GM23338 (cell line): ENCODE results near the gene SERPINB12. TPM values are rescaled to one million over a fixed set of nuclear protein-coding genes. Genes with fewer than 3 reads are reported as not detected.

Experiments
- ATAC-seq: fragments of 200-7000 bp; cut with Tn5 transposase; 3 replicates; pipeline ENCODE4 v1.9.1; 2020
- DNase-seq: peaks from one replicate; pipeline ENCODE4 v3.0.0-alpha.2; 2015; ENCODE audit warnings: low spot score
- H2AFZ ChIP-seq: fragments of 200-600 bp; sonication (generic); 2 replicates; pipeline ENCODE4 v1.8.0; 2016; ENCODE audit warnings: antibody characterized with exemption, mild to moderate bottlenecking, moderate library complexity
- H3F3A ChIP-seq: fragments of 200-600 bp; sonication (generic); replicated peaks from 2 replicates; pipeline ENCODE4 v1.8.0; 2017; ENCODE audit warnings: antibody characterized with exemption, mixed run types, low read depth
- H3K27ac ChIP-seq: fragments of 200-600 bp; sonication (generic); 2 replicates; pipeline ENCODE4 v1.6.1; 2016; ENCODE audit warnings: low read depth
- H3K27me3 ChIP-seq: fragments of 200-600 bp; sonication (generic); 2 replicates; pipeline ENCODE4 v1.8.0; 2016; ENCODE audit warnings: mild to moderate bottlenecking, mixed run types, moderate library complexity; ENCODE audit not compliant: insufficient read depth
- H3K36me3 ChIP-seq: fragments of 200-600 bp; sonication (generic); 2 replicates; pipeline ENCODE4 v1.8.0; 2016; ENCODE audit warnings: mild to moderate bottlenecking; ENCODE audit not compliant: insufficient read depth
- H3K4me1 ChIP-seq: fragments of 200-600 bp; sonication (generic); 2 replicates; pipeline ENCODE4 v1.8.0; 2016; ENCODE audit warnings: mild to moderate bottlenecking, moderate library complexity; ENCODE audit not compliant: insufficient read depth
- H3K4me2 ChIP-seq: fragments of 200-600 bp; sonication (generic); 2 replicates; pipeline ENCODE4 v1.7.1; 2017; ENCODE audit warnings: mixed run types
- H3K4me3 ChIP-seq: fragments of 200-600 bp; sonication (generic); 2 replicates; pipeline ENCODE4 v1.6.1; 2016; ENCODE audit warnings: mixed run types
- H3K79me2 ChIP-seq: fragments of 200-600 bp; sonication (generic); replicated peaks from 2 replicates; pipeline ENCODE4 v1.8.0; 2017; ENCODE audit warnings: mild to moderate bottlenecking; ENCODE audit not compliant: insufficient read depth
- H3K9me2 ChIP-seq: fragments of 200-600 bp; sonication (generic); 2 replicates; pipeline ENCODE4 v1.8.0; 2017; ENCODE audit not compliant: insufficient read depth
- H4K20me1 ChIP-seq: fragments of 200-600 bp; sonication (generic); replicated peaks from 2 replicates; pipeline ENCODE4 v1.8.0; 2017; ENCODE audit warnings: mild to moderate bottlenecking; ENCODE audit not compliant: insufficient read depth
- H3K27ac Mint-ChIP-seq: 2 replicates; pipeline ENCODE4 v1.8.0; 2020; ENCODE audit warnings: inconsistent platforms, mild to moderate bottlenecking, moderate library complexity, mixed read lengths
- H3K27me3 Mint-ChIP-seq: 3 replicates; pipeline ENCODE4 v1.8.0; 2022; ENCODE audit warnings: low read depth, mild to moderate bottlenecking, moderate library complexity, mixed read lengths, inconsistent platforms; ENCODE audit not compliant: insufficient read depth, poor library complexity
- H3K36me3 Mint-ChIP-seq: 3 replicates; pipeline ENCODE4 v1.8.0; 2021; ENCODE audit warnings: low read depth, mild to moderate bottlenecking, inconsistent platforms, moderate library complexity, mixed read lengths
- H3K4me1 Mint-ChIP-seq: 3 replicates; pipeline ENCODE4 v1.8.0; 2020; ENCODE audit warnings: mild to moderate bottlenecking, inconsistent platforms, mixed read lengths
- H3K4me3 Mint-ChIP-seq: 3 replicates; pipeline ENCODE4 v1.8.0; 2021; ENCODE audit warnings: moderate library complexity, mild to moderate bottlenecking, inconsistent platforms, mixed read lengths
- H3K9me3 Mint-ChIP-seq: 3 replicates; pipeline ENCODE4 v1.8.0; 2020; ENCODE audit warnings: moderate library complexity, mild to moderate bottlenecking, inconsistent platforms, mixed read lengths
- CREB1 ChIP-seq: fragments of 250-450 bp; sonication (Bioruptor Pico); IDR thresholded peaks from 2 replicates; pipeline ENCODE4 v1.5.0; 2020; ENCODE audit warnings: low read depth, mild to moderate bottlenecking, moderate library complexity
- CTCF ChIP-seq, 2 experiments: fragments of 200-600 bp in 1 of 2; sonication (generic) in 1 of 2; conservative IDR thresholded peaks; 2 replicates each; pipeline versions ENCODE4 v1.5.1 to v1.6.1; 2016 to 2017; ENCODE audit warnings: antibody characterized with exemption in 2 of 2, low read depth in 2 of 2, mild to moderate bottlenecking in 2 of 2, moderate library complexity in 1 of 2
- ETS1 ChIP-seq: IDR thresholded peaks from 2 replicates; pipeline ENCODE4 v1.6.1; 2016; ENCODE audit warnings: antibody characterized with exemption
- EZH2 ChIP-seq: fragments of 200-600 bp; sonication (generic); IDR thresholded peaks from one replicate; pipeline ENCODE4 v1.8.0; 2017; ENCODE audit warnings: antibody characterized with exemption, mild to moderate bottlenecking, low read depth; ENCODE audit not compliant: unreplicated experiment
- EZH2phosphoT487 ChIP-seq: fragments of 200-600 bp; sonication (generic); IDR thresholded peaks from one replicate; pipeline ENCODE4 v1.8.1; 2018; ENCODE audit warnings: antibody characterized with exemption; ENCODE audit not compliant: unreplicated experiment
- JUNB ChIP-seq: IDR thresholded peaks from one replicate; pipeline ENCODE4 v1.6.1; 2016; ENCODE audit warnings: antibody characterized with exemption; ENCODE audit not compliant: unreplicated experiment
- NANOG ChIP-seq: IDR thresholded peaks from 2 replicates; pipeline ENCODE4 v1.6.1; 2016; ENCODE audit warnings: antibody characterized with exemption, borderline replicate concordance
- POLR2AphosphoS5 ChIP-seq: IDR thresholded peaks from 2 replicates; pipeline ENCODE4 v1.6.1; 2016; ENCODE audit warnings: antibody characterized with exemption, low read depth
- STAT1 ChIP-seq: IDR thresholded peaks from one replicate; pipeline ENCODE4 v1.6.1; 2016; ENCODE audit warnings: antibody characterized with exemption; ENCODE audit not compliant: unreplicated experiment
- ZNF114 ChIP-seq: fragments of 250-450 bp; sonication (Bioruptor Pico); IDR thresholded peaks from 2 replicates; pipeline ENCODE4 v1.5.0; 2020; ENCODE audit warnings: mild to moderate bottlenecking, moderate library complexity
- ZNF331 ChIP-seq: fragments of 250-450 bp; sonication (Bioruptor Pico); IDR thresholded peaks from 2 replicates; pipeline ENCODE4 v1.5.0; 2020; ENCODE audit warnings: low read depth, mild to moderate bottlenecking, moderate library complexity
- polyA plus RNA-seq: library from polyadenylated mRNA; unstranded; fragments of >200 nt; fragmentation: Nextera tagmentation; extraction: Ambion mirVana; gene quantifications from 2 replicates; pipeline ENCODE4 v1.2.1, GENCODE V29; 2016
- total RNA-seq: library from RNA; depleted of rRNA; stranded (reverse); fragments of >200 nt; shearing (Covaris generic); gene quantifications from 2 replicates; pipeline ENCODE4 v1.2.3, GENCODE V29; 2014
- TF ChIP-seq, protein P1 (sequence below): fragments of 250-450 bp; sonication (Bioruptor Pico); IDR thresholded peaks from 2 replicates; pipeline ENCODE4 v1.5.0; 2020; ENCODE audit warnings: mild to moderate bottlenecking, moderate library complexity
- TF ChIP-seq, protein P2 (sequence below): IDR thresholded peaks from one replicate; pipeline ENCODE4 v1.6.1; 2018; ENCODE audit warnings: antibody characterized with exemption; ENCODE audit not compliant: unreplicated experiment

SERPINB12 gene
- total and polyA plus RNA-seq, 2 experiments from 2014 or later: not detected

- H3K9me2 ChIP-seq: no peaks in the 10 kb centered on the region
- no peaks in the 10 kb centered on the region for H3K36me3 ChIP-seq
- ATAC-seq (no peak), DNase-seq (no peak)
- no peak overlapping the region for H3K4me2 ChIP-seq
- H3K36me3 Mint-ChIP-seq: no peaks in the 10 kb centered on the region
- H4K20me1 ChIP-seq: no peaks in the 10 kb centered on the region
- H3K4me1 Mint-ChIP-seq: peaks cover 5% of the 10 kb centered on the region
- H3K79me2 ChIP-seq: no peaks in the 10 kb centered on the region
- H3K27me3 ChIP-seq: no peaks in the 10 kb centered on the region
- H3K27ac Mint-ChIP-seq: no peak overlapping the region
- H3K9me3 Mint-ChIP-seq: no peaks in the 10 kb centered on the region
- H2AFZ ChIP-seq: no peak overlapping the region
- H3F3A ChIP-seq: no peaks in the 10 kb centered on the region
- no peak overlapping the region for H3K4me3 Mint-ChIP-seq
- TF ChIP-seq EZH2phosphoT487: no peak
- no peak for TF ChIP-seq ETS1
- TF ChIP-seq NANOG: no peak
- no peak for TF ChIP-seq JUNB
- no peak for TF ChIP-seq CREB1
- TF ChIP-seq STAT1: no peak
- no peak for TF ChIP-seq EZH2
- TF ChIP-seq, protein P1, sequence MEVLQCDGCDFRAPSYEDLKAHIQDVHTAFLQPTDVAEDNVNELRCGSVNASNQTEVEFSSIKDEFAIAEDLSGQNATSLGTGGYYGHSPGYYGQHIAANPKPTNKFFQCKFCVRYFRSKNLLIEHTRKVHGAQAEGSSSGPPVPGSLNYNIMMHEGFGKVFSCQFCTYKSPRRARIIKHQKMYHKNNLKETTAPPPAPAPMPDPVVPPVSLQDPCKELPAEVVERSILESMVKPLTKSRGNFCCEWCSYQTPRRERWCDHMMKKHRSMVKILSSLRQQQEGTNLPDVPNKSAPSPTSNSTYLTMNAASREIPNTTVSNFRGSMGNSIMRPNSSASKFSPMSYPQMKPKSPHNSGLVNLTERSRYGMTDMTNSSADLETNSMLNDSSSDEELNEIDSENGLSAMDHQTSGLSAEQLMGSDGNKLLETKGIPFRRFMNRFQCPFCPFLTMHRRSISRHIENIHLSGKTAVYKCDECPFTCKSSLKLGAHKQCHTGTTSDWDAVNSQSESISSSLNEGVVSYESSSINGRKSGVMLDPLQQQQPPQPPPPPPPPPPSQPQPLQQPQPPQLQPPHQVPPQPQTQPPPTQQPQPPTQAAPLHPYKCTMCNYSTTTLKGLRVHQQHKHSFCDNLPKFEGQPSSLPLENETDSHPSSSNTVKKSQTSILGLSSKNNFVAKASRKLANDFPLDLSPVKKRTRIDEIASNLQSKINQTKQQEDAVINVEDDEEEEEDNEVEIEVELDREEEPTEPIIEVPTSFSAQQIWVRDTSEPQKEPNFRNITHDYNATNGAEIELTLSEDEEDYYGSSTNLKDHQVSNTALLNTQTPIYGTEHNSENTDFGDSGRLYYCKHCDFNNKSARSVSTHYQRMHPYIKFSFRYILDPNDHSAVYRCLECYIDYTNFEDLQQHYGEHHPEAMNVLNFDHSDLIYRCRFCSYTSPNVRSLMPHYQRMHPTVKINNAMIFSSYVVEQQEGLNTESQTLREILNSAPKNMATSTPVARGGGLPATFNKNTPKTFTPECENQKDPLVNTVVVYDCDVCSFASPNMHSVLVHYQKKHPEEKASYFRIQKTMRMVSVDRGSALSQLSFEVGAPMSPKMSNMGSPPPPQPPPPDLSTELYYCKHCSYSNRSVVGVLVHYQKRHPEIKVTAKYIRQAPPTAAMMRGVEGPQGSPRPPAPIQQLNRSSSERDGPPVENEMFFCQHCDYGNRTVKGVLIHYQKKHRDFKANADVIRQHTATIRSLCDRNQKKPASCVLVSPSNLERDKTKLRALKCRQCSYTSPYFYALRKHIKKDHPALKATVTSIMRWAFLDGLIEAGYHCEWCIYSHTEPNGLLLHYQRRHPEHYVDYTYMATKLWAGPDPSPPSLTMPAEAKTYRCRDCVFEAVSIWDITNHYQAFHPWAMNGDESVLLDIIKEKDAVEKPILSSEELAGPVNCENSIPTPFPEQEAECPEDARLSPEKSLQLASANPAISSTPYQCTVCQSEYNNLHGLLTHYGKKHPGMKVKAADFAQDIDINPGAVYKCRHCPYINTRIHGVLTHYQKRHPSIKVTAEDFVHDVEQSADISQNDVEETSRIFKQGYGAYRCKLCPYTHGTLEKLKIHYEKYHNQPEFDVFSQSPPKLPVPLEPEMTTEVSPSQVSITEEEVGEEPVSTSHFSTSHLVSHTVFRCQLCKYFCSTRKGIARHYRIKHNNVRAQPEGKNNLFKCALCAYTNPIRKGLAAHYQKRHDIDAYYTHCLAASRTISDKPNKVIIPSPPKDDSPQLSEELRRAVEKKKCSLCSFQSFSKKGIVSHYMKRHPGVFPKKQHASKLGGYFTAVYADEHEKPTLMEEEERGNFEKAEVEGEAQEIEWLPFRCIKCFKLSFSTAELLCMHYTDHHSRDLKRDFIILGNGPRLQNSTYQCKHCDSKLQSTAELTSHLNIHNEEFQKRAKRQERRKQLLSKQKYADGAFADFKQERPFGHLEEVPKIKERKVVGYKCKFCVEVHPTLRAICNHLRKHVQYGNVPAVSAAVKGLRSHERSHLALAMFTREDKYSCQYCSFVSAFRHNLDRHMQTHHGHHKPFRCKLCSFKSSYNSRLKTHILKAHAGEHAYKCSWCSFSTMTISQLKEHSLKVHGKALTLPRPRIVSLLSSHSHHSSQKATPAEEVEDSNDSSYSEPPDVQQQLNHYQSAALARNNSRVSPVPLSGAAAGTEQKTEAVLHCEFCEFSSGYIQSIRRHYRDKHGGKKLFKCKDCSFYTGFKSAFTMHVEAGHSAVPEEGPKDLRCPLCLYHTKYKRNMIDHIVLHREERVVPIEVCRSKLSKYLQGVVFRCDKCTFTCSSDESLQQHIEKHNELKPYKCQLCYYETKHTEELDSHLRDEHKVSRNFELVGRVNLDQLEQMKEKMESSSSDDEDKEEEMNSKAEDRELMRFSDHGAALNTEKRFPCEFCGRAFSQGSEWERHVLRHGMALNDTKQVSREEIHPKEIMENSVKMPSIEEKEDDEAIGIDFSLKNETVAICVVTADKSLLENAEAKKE (CRISPR knock-in tag): no peak
- TF ChIP-seq ZNF114: no peak
- no peak for TF ChIP-seq POLR2AphosphoS5
- TF ChIP-seq ZNF331: no peak
- TF ChIP-seq CTCF (conservative IDR thresholded peaks at IDR 0.05; ENCODE audit: low read depth in 2 of 2): no peak
- TF ChIP-seq, protein P2, sequence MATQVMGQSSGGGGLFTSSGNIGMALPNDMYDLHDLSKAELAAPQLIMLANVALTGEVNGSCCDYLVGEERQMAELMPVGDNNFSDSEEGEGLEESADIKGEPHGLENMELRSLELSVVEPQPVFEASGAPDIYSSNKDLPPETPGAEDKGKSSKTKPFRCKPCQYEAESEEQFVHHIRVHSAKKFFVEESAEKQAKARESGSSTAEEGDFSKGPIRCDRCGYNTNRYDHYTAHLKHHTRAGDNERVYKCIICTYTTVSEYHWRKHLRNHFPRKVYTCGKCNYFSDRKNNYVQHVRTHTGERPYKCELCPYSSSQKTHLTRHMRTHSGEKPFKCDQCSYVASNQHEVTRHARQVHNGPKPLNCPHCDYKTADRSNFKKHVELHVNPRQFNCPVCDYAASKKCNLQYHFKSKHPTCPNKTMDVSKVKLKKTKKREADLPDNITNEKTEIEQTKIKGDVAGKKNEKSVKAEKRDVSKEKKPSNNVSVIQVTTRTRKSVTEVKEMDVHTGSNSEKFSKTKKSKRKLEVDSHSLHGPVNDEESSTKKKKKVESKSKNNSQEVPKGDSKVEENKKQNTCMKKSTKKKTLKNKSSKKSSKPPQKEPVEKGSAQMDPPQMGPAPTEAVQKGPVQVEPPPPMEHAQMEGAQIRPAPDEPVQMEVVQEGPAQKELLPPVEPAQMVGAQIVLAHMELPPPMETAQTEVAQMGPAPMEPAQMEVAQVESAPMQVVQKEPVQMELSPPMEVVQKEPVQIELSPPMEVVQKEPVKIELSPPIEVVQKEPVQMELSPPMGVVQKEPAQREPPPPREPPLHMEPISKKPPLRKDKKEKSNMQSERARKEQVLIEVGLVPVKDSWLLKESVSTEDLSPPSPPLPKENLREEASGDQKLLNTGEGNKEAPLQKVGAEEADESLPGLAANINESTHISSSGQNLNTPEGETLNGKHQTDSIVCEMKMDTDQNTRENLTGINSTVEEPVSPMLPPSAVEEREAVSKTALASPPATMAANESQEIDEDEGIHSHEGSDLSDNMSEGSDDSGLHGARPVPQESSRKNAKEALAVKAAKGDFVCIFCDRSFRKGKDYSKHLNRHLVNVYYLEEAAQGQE: no peak
- no peak overlapping the region for H3K27ac ChIP-seq
- H3K4me3 ChIP-seq: no peak overlapping the region
- H3K27me3 Mint-ChIP-seq: no peaks in the 10 kb centered on the region
- H3K4me1 ChIP-seq: peaks cover 9% of the 10 kb centered on the region
Measured at GRCh38 chr18:63606526-63606925, 64.4 kb downstream of the SERPINB12 start.
